Mesenchymal stem cell (in vitro differentiated cells and primary cell): Measurements from ENCODE around the gene RBP7.
A peak's percentile ranks its signal among the peaks of the same experiment; 100 is the strongest.

Experiments
- DNase-seq: peaks from one replicate; pipeline ENCODE4 v3.0.0-alpha.2; 2013
- H2AFZ ChIP-seq: one replicate; pipeline ENCODE4 v1.6.1; 2013; ENCODE audit warnings: low read depth, mild to moderate bottlenecking, control low read depth, inconsistent platforms, low read length, moderate library complexity
- H2AK5ac ChIP-seq: 2 replicates; pipeline ENCODE4 v1.6.1; 2013; ENCODE audit warnings: low read length, moderate library complexity, mild to moderate bottlenecking, inconsistent platforms; ENCODE audit not compliant: severe bottlenecking
- H2BK120ac ChIP-seq: one replicate; pipeline ENCODE4 v1.6.1; 2013; ENCODE audit warnings: low read depth, mild to moderate bottlenecking, inconsistent platforms, low read length, moderate library complexity
- H2BK12ac ChIP-seq, 2 experiments: one replicate each; pipeline ENCODE4 v1.6.1; 2013; ENCODE audit warnings: inconsistent platforms in 2 of 2, low read length in 2 of 2, mild to moderate bottlenecking in 2 of 2, moderate library complexity in 2 of 2, control low read depth in 1 of 2
- H2BK15ac ChIP-seq: one replicate; pipeline ENCODE4 v1.6.1; 2013; ENCODE audit warnings: mild to moderate bottlenecking, low read depth, inconsistent platforms; ENCODE audit not compliant: poor library complexity, severe bottlenecking
- H2BK5ac ChIP-seq: 2 replicates; pipeline ENCODE4 v1.6.1; 2013; ENCODE audit warnings: low read depth, mild to moderate bottlenecking, low read length, control low read depth, inconsistent platforms; ENCODE audit not compliant: poor library complexity, severe bottlenecking
- H3K14ac ChIP-seq, 2 experiments: one replicate each; pipeline ENCODE4 v1.6.1; 2013; ENCODE audit warnings: inconsistent platforms in 2 of 2, low read length in 2 of 2, control low read depth in 1 of 2, mild to moderate bottlenecking in 1 of 2, moderate library complexity in 1 of 2
- H3K18ac ChIP-seq, 2 experiments: one replicate each; pipeline ENCODE4 v1.6.1; 2013; ENCODE audit warnings: inconsistent platforms in 2 of 2, low read length in 2 of 2, control low read depth in 1 of 2, low read depth in 1 of 2, mild to moderate bottlenecking in 1 of 2
- H3K23ac ChIP-seq, 2 experiments: one replicate each; pipeline ENCODE4 v1.6.1; 2013; ENCODE audit warnings: inconsistent platforms in 2 of 2, low read length in 2 of 2, mild to moderate bottlenecking in 2 of 2, moderate library complexity in 2 of 2, control low read depth in 1 of 2
- H3K27ac ChIP-seq: 2 replicates; pipeline ENCODE4 v1.5.1; 2013; ENCODE audit warnings: mild to moderate bottlenecking, moderate library complexity, low read length, control low read depth, inconsistent platforms; ENCODE audit not compliant: poor library complexity, severe bottlenecking
- H3K27me3 ChIP-seq, 2 experiments: 2 replicates each; pipeline versions ENCODE4 v1.6.1 to v1.7.0; 2013; ENCODE audit warnings: low read length in 2 of 2, mild to moderate bottlenecking in 2 of 2, moderate library complexity in 2 of 2, control low read depth in 1 of 2, inconsistent platforms in 1 of 2; ENCODE audit not compliant: control insufficient read depth in 1 of 2, insufficient read depth in 1 of 2
- H3K36me3 ChIP-seq, 2 experiments: 2 replicates each; pipeline versions ENCODE4 v1.6.1 to v1.7.0; 2013; ENCODE audit warnings: low read length in 2 of 2, control low read depth in 1 of 2, inconsistent platforms in 1 of 2, low read depth in 1 of 2, mild to moderate bottlenecking in 1 of 2; ENCODE audit not compliant: insufficient read depth in 2 of 2, control insufficient read depth in 1 of 2
- H3K4ac ChIP-seq, 2 experiments: one replicate each; pipeline ENCODE4 v1.6.1; 2013; ENCODE audit warnings: inconsistent platforms in 2 of 2, low read length in 2 of 2, mild to moderate bottlenecking in 2 of 2, moderate library complexity in 2 of 2, control low read depth in 1 of 2, low read depth in 1 of 2
- H3K4me1 ChIP-seq: 2 replicates; pipeline ENCODE4 v1.6.1; 2013; ENCODE audit warnings: low read depth, low read length, control low read depth; ENCODE audit not compliant: control insufficient read depth, insufficient read depth
- H3K4me2 ChIP-seq: 2 replicates; pipeline ENCODE4 v1.6.1; 2013; ENCODE audit warnings: low read length, mild to moderate bottlenecking, inconsistent platforms; ENCODE audit not compliant: poor library complexity, severe bottlenecking
- H3K4me3 ChIP-seq, 2 experiments: 2 replicates each; pipeline versions ENCODE4 v1.5.1 to v1.7.0; 2013; ENCODE audit warnings: low read length in 2 of 2, mild to moderate bottlenecking in 2 of 2, control low read depth in 1 of 2, low read depth in 1 of 2; ENCODE audit not compliant: insufficient read depth in 1 of 2
- H3K79me1 ChIP-seq: replicated peaks from 2 replicates; pipeline ENCODE4 v1.6.1; 2013; ENCODE audit warnings: mild to moderate bottlenecking, control low read depth, low read length, inconsistent platforms; ENCODE audit not compliant: poor library complexity, severe bottlenecking
- H3K9ac ChIP-seq: 2 replicates; pipeline ENCODE4 v1.7.0; 2013; ENCODE audit warnings: mild to moderate bottlenecking, low read length, moderate library complexity
- H3K9me3 ChIP-seq: 2 replicates; pipeline ENCODE4 v1.7.0; 2013; ENCODE audit warnings: mild to moderate bottlenecking, low read length; ENCODE audit not compliant: control insufficient read depth
- H4K8ac ChIP-seq: one replicate; pipeline ENCODE4 v1.6.1; 2013; ENCODE audit warnings: inconsistent platforms, mild to moderate bottlenecking, low read length, moderate library complexity
- H4K91ac ChIP-seq: one replicate; pipeline ENCODE4 v1.6.1; 2013; ENCODE audit warnings: mild to moderate bottlenecking, low read length, inconsistent platforms
- WGBS: methylation state at CpG from one replicate; pipeline ENCODE4 v1.1.7; 2013; ENCODE audit warnings: mixed read lengths; 5-methylcytosine and 5-hydroxymethylcytosine counted together

RBP7 gene

GRCh38 chr1:10032590-10033358 lies 35.7 kb downstream of the RBP7 start, which contains the start of gene UBE4B:
Gene UBE4B (plus strand): TSS chr1:10032958. CDS start chr1:10033671, 713 bp downstream.
- peaks cover 2% of the 10 kb centered on the region for H3K79me1 ChIP-seq
- H3K14ac ChIP-seq = peak within 1 kb of the TSS in 1 of 2 experiments; percentile 63
- H3K36me3 ChIP-seq = peaks cover 1 to 17% of the 10 kb centered on the region in 2 experiments
- H2BK120ac ChIP-seq = peak within 1 kb of the TSS; percentile 80
- peak within 1 kb of the TSS; percentile 80 for H2BK15ac ChIP-seq
- peak within 1 kb of the TSS; percentile 5 for H4K91ac ChIP-seq
- peak within 1 kb of the TSS; percentile 30 for H2AFZ ChIP-seq
- H3K4ac ChIP-seq = peak within 1 kb of the TSS; percentile 5 to 73
- H3K18ac ChIP-seq = peak within 1 kb of the TSS; percentile 25 to 90
- no peaks in the 10 kb centered on the region for H3K9me3 ChIP-seq
- peak within 1 kb of the TSS; percentile 71 to 100 for H3K4me3 ChIP-seq
- H4K8ac ChIP-seq = peak within 1 kb of the TSS; percentile 97
- peaks cover 3% of the 10 kb centered on the region for H3K4me1 ChIP-seq
- no peaks in the 10 kb centered on the region for H3K27me3 ChIP-seq
- H3K9ac ChIP-seq = peak within 1 kb of the TSS; percentile 97
- H2BK12ac ChIP-seq = peak within 1 kb of the TSS in 1 of 2 experiments; percentile 83
- H3K4me2 ChIP-seq = peak within 1 kb of the TSS; percentile 79
- peak within 1 kb of the TSS; percentile 82 for H3K27ac ChIP-seq
- WGBS = under 1% methylated on average over 35 of the region's 73 CpGs
- H2AK5ac ChIP-seq = no peak within 1 kb of the TSS
- peak within 1 kb of the TSS; percentile 39 for H2BK5ac ChIP-seq
- H3K23ac ChIP-seq = peak within 1 kb of the TSS in 1 of 2 experiments; percentile 20
- peak; percentile 98 for DNase-seq

DNA sequence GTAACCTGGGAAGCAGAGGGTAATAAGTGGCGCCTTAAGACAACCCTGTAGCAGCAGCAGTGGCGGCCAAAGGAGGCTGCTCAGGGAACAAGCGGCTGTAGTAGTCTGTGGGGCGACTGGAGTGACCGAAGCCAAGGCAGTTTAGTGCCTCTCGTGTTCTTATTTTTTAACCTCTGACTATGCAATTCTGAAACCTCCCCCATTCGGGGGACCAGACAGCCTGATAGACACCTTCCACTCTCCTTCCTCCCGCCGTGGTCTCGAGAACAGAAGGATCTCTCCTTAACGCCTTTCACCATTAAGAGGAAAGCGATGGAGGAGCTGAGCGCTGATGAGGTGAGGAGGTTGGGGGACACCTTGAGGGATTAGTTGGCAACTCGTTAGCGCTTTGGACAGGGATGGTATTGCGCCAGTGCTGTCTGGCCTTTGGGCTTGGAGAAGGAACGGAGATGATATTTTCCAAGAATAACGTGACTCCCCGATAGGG lies 36.4 kb downstream of the RBP7 start:
- peaks cover 2% of the 10 kb centered on the region for H3K79me1 ChIP-seq
- peaks cover 5 to 22% of the 10 kb centered on the region in 2 experiments for H3K36me3 ChIP-seq
- 1% methylated on average over 11 of the region's 19 CpGs for WGBS
- DNase-seq = peak; percentile 70
- H2BK120ac ChIP-seq = peak overlapping the region; percentile 80
- peak overlapping the region; percentile 5 for H4K91ac ChIP-seq
- peak overlapping the region; percentile 54 for H3K4me2 ChIP-seq
- H3K27ac ChIP-seq = peak overlapping the region; percentile 72
- peak overlapping the region; percentile 10 for H2BK5ac ChIP-seq
- H3K23ac ChIP-seq = peak overlapping the region in 1 of 2 experiments; percentile 20
- no peak overlapping the region for H2AK5ac ChIP-seq
- H3K4me3 ChIP-seq = peak overlapping the region; percentile 71 to 100
- peak overlapping the region; percentile 5 to 45 for H3K4ac ChIP-seq
- H3K18ac ChIP-seq = peak overlapping the region; percentile 25 to 90
- H2BK15ac ChIP-seq = peak overlapping the region; percentile 29
- H3K9me3 ChIP-seq = no peaks in the 10 kb centered on the region
- H2BK12ac ChIP-seq = peak overlapping the region in 1 of 2 experiments; percentile 50
- no peaks in the 10 kb centered on the region for H3K27me3 ChIP-seq
- H3K9ac ChIP-seq = peak overlapping the region; percentile 97
- peak overlapping the region in 1 of 2 experiments; percentile 63 for H3K14ac ChIP-seq
- peak overlapping the region; percentile 30 for H2AFZ ChIP-seq
- H4K8ac ChIP-seq = peak overlapping the region; percentile 55
- H3K4me1 ChIP-seq = peaks cover 3% of the 10 kb centered on the region

DNA sequence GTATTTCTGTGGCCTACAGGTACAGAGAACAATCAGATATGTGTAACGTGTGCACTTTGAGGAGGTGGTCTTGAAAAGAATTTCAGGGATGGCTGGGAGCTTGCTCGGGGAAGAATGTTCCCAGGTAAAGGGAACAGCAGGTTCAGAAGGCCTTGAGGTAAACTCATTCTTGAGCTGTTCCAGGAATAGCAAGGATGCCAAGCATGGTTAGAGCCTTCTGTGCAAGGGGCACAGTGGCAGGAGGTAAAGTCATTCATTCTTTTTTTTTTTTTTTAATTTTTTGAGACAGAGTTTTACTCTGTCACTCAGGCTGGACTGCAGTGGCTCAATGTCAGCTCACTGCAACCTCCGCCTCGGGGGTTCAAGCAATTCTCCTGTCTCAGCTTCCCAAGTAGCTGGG lies 45.7 kb downstream of the RBP7 start:
- H3K9me3 ChIP-seq = no peaks in the 10 kb centered on the region
- peaks cover 17 to 27% of the 10 kb centered on the region in 2 experiments for H3K36me3 ChIP-seq
- peaks cover 5% of the 10 kb centered on the region for H3K4me1 ChIP-seq
- peak overlapping the region in 1 of 2 experiments; percentile 21 for H3K18ac ChIP-seq
- no peak overlapping the region for H3K14ac ChIP-seq
- no peak overlapping the region for H3K23ac ChIP-seq
- no peak overlapping the region for H3K4ac ChIP-seq
- H3K79me1 ChIP-seq = peaks cover 33% of the 10 kb centered on the region
- H2BK5ac ChIP-seq = no peak overlapping the region
- no peak overlapping the region for H2BK15ac ChIP-seq
- no peak overlapping the region for H4K91ac ChIP-seq
- H2BK120ac ChIP-seq = no peak overlapping the region
- WGBS = 97% methylated on average over 4 of the region's 4 CpGs
- no peak overlapping the region for H2AFZ ChIP-seq
- H3K27ac ChIP-seq = no peak overlapping the region
- no peak for DNase-seq
- no peak overlapping the region for H2BK12ac ChIP-seq
- H3K9ac ChIP-seq = no peak overlapping the region
- H3K4me3 ChIP-seq = no peak overlapping the region
- no peak overlapping the region for H2AK5ac ChIP-seq
- H3K27me3 ChIP-seq = no peaks in the 10 kb centered on the region
- no peak overlapping the region for H4K8ac ChIP-seq
- no peak overlapping the region for H3K4me2 ChIP-seq
